HG03460 (cell line): Measurements from ENCODE around the gene COQ3.
"Not testable (repeated sequence)": the region's sequence is repeated elsewhere in the genome, so short reads cannot be mapped to it uniquely, and the experiment has no call there.

Experiments
- ATAC-seq: cut with Tn5 transposase; IDR thresholded peaks from one replicate; pipeline ENCODE4 v1.9.1; 2021; ENCODE audit not compliant: unreplicated experiment

The COQ3 gene

DNA sequence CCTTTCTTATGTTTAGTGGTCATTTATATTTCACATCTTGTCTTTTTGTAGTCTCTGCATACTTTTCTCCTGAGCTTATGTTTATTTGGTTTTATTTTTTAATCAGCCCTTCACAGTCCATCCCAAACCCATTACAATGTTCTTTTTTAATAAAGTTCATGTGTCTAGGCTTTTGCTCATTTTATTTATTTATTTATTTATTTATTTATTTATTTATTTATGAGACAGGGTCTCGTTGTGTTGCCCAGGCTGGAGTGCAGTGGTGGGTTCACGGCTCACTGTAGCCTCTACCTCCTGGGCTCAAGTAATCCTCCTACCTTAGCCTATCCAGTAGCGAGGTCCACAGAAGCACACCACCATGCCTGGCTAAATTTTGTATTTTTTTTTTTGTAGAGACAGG, 3.1 kb downstream of the COQ3 start:
- no peak for ATAC-seq

DNA sequence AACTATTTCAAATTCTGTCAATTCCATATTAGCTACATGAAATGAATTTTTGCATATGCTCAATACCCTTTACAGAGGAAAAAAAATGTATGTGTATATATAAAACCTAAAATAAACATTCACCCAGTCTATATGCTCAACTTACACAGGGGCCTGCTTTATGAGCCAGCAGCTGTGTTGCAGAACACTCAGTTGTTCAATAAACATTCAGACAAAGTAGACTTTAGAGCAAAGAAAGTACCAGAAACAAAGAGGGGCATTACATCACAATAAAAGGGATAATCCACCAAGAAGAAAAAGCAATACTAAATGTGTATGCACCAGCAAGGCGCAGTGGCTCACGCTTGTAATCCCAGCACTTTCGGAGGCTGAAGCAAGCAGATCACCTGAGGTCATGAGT, 9.5 kb downstream of the COQ3 start:
- no peak for ATAC-seq

DNA sequence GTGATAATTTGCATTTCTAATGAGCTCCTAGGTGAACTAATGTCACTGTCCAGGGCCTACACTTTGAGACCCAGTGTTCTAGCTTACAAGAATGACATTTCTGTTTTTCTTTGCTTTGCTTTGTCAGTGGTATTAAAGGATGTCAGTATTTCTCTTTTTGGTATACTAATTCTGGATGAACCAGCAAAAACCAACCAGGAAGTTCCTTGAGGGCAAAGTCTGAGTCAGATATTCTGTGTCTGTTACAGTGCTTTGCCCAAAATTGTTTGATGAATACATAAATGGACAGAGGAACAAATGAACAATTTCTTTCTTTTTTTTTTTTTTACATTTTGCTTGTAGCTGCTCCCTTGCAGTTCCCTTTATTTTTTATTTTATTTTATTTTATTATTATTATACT, 15.4 kb downstream of the COQ3 start:
- no peak for ATAC-seq

DNA sequence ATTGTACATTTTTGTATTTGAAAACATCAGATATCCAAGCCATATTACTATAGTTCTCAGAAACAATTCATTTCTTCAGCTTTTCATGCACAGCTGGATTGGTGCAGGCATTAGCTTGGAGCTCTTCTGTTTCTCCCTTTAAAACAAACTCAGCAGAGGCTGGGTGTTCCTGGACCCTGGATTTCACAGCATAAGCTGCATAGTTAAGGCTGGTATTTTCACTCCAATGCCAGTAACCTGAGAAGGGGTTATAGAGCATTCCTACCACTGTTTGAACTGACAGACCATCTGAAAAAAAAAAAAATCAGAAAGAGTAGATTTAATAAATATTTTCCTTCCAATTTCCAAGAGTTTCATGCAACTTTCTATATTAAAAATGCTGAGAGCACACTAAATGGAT, 24.5 kb downstream of the COQ3 start:
- ATAC-seq = no peak

DNA sequence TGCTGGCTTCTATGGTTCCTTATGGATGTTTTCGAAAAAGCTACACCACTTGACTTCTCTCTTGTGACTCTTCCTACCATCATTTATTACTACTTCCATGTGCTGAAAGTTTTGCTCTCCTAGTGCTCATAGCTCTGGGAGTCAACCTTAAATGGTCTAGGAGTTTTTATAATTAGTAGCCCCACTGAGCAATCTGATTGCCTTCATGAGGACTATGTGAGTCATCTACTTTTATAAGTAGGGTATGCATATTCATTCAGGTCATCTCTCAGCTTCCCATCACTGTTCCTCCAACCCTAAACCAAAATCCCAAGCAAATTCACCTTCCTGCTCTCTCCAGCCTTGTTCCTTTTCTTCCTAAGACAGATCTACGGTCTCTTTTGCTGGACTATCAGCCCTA, 27.1 kb downstream of the COQ3 start:
- no peak for ATAC-seq

DNA sequence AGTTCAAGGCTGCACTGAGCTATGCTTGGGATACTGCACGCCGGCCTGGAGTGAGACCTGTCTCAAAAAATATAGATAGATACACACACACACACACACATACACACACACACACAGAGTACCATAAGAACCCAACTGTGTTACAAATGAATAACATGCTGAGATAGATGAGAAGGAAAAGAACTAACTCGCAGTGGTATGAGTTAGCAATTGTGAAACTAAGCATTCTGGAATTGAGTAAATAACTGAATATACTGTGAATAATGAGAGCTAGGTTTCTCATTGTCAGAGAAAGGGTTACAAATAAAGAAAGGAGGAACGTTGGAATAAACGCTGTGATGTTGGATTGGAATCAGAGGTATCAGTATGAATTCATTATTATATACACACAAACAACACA, 30.0 kb downstream of the COQ3 start:
- ATAC-seq = peak; percentile 79

DNA sequence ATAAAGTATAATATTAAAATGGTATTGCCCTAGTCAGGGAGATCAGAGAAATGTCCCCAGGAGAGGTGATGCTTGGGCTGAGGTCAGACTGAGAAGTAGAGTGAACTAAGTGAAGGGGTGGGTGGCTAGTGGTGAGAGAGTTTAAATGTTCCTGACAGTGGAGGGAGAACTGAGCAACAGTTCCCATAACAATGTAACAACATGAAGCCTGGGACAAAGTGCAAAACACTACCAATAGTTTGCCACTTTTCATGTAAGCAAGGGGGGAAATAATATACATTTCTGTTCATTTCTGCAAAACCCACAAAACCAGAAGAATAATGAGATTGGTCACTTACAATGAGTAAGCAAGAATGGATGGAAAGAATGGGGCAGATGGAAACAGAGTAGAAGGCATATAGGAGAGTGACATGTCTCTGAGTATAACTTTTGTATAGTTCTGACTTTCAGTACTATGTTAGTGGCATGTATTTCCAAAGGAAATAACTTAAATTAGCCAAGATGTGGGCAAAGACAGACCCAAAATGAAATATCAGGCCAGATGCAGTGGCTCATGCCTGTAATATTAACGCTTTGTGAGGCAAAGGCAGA, 31.2 kb downstream of the COQ3 start:
- ATAC-seq = no peak

DNA sequence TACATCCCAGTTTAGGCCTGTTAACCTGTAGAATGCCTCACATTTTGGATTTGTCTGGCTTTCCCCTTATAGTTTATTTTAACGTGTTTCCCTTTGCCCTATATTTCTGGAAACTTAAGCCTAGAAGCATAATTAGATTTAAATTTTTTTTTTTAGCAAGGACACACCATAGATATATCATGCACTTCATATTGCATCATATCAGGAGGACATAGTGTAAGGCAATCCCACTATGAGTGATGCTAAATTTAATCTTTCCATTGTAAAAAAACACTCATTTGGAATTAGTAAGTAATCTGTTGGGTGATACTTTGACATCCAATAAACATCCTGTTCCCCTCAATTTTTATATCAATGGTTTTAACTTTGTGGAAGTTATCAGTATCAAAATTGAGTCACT, 34.2 kb downstream of the COQ3 start:
- ATAC-seq = no peak

DNA sequence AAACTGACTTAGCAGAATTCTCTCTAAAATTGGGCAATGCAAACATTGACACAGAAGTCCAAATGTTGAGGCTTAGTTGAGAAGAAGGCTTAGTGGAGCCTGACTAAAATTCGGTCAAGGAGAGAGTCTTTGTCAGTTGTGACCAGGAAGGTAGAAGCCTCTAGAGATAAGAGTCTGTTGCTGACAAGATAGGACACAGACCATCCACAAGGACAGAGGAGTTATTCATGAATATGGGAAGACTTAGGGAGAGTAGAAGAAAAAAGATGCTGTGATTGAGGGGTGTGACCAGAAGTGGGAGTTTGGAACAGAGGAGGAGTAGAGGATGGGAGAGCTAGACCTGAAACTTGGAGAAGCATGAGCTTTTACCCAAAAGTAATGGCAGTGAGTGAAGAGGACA, 37.4 kb downstream of the COQ3 start:
- no peak for ATAC-seq

DNA sequence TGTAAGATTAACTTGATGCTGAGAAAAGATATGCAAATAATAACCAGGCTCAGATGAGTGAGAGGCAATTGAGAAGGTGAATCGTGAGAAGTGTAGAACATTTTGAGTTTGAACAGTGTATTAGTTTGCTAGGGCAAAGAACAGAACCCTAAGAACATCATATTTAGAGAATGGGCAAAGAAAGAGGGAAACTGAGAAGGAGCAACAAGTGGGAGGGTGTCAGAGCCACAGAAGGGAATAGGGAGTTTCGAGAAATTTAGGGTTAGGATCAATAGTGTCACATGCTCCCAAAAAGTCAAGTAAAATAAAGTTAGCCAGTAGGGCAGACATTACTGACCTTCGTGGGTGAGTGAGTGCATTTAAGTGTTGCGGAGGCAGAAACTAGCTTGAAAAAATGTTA, 39.0 kb downstream of the COQ3 start:
- no peak for ATAC-seq

DNA sequence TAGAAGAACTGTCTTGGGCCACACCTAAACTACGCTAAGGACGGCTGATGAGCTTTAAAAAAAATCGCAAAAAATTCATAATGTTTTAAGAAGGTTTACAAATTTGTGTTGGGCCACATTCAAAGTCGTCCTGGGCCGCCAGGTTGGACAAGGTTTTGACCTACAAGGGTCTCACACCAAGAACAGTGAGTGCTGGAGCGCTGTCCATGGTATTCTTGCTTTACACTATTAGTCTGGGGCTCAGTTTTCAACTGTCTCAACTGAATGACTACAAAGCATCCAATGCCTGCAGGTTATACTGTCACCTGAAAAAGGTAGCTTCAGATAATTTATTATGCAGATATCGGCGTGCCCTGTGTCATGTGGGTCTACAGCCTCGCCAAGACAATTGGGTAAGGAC, 40.9 kb downstream of the COQ3 start:
- no peak for ATAC-seq

DNA sequence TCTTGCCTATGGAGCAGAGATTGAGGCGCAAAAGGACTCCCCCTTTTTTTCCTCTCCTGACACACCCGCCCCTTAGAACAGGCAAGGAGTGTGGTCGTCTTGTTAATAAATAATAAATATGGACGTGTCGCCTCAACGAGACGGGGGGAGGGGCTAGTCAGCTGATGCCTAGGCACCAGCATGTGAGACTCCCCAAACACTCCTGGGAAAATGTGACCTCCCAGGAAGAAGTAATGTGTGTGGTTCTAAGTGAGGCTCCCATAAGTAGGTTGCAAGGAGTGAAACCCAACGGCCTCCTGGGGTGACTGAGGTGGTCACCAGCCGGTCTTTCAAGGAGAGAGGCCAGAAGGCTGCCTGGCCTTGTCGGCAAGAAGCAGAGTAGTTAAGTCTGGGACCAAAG, 43.4 kb downstream of the COQ3 start:
- ATAC-seq = no peak

DNA sequence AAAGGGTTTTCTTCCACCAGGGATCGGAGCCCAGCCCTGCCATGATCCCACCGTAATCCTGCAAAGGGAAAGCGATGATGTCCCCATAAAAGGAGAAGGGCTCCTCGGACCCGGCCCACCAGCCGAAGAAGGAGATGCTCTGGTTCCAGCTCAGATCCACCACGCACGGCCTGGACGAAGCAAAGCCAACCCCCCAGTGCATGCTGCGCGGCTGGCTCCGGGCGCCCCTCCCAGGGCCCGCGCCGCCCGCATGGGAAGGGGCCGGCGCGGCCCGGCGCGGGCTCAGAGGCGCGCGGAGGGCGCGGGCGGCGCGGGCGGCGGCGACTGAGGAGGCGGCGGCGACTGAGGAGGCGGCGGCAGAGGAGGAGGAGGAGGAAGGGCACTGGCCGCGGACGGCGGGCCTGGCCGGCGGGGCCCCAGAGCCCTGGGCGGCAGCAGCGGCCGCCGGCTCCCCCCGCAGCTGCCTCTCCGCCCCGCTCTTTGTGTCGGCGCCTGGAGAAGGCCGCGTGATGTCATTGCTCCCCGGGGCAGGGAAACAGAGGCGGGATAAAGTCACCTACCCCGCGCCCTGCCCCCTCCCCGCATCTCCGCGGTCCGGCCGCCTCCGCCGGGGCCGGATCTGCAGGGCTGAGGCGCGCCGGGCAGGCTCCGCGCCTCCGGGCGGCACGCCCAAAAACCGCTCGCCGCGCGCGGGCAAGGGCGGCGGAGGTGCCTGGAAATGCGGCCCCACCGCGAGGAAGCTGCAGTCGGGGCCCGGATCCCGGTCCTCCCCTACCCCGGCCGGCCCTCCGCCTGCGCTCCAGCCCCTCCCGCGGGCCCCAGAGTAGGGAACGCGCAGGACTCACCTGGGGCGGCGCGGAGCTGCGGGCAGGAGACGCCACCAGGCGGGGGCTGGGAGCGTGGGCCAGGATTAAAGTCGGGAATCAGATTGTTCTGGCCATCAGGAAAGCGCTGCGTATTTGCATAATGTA, 44.5 kb downstream of the COQ3 start, which contains the start of gene FAXC:
Gene FAXC, minus strand, starts transcription at position 504 of the 971 bp plus-strand sequence. Its CDS starts 302 bp downstream, at position 202.
- peak; percentile 59 for ATAC-seq

DNA sequence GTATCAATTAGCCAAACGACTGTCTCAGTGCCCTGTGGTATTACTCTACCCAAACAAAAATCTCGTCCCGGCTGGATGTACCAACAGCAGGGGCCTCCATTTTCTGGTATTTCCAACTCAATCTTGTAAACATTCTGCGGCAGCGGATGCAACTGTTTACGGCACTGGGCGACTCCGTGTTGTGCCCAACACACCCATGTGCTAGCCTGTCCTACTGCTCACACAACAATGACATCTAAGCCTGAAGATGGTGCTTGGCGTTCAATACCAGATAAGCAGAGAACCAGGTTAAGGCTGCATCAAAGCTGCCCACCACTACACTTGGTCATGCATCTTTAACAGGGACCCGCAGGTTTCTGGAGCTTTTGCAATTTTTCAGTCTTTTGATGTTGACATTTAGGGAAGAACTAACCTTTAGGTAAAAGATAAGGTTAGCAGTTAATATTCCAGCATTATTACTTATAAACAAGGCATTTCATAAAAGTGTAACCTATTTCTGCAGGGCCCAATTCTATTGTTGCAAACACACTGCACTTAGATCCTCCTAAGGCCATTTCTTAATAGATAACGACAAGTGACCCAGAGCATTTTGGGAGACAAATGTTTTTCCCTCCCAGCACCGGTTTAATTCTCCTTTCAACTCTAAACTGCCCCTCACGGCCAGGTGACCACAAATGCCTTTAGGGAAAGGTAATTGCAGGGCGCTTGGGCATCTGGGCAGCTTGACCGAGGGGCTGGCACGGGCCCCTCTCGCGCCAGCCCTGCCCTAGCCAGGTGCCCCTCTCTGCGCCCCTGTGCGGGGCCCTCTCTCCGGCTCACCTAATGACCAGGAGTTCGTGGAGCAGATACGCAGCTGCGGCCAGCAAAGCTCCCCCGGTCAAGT, 45.5 kb downstream of the COQ3 start:
- no peak for ATAC-seq

DNA sequence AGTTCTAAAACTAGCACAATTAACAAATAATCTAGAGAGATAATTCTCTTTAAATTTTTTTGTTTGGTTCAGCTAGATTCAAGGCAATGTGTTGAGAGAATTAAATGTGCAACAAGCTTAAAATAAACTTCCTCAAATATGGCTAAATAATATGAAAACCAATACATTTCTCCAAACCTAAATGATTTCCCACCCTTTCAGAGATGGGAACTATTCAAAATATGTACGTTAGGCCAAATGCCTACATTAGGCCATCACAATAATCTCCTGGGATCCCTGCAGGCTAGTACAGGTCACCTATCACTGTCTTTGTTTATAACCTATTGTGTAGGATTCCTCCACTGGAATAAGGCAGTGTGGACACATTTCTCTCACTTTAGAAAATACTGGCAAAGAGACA, 46.2 kb downstream of the COQ3 start:
- no peak for ATAC-seq

DNA sequence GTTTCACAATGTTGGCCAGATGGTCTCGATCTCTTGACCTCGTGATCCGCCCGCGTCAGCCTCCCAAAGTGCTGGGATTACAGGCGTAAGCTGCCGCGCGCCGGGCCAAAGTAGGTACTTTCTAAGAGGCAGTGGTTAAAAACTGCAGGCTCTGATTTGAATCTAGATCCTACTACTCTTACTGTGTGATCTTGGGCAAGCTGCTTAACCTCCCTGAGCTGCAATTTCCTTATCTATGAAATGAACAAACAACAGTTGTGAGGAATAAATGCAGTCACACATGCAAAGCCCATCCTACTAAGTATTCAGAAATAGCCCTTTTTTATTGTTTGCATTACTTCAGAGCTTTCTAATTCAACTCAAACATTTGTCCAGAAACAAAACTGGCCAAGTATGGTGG, 47.4 kb downstream of the COQ3 start:
- no peak for ATAC-seq

DNA sequence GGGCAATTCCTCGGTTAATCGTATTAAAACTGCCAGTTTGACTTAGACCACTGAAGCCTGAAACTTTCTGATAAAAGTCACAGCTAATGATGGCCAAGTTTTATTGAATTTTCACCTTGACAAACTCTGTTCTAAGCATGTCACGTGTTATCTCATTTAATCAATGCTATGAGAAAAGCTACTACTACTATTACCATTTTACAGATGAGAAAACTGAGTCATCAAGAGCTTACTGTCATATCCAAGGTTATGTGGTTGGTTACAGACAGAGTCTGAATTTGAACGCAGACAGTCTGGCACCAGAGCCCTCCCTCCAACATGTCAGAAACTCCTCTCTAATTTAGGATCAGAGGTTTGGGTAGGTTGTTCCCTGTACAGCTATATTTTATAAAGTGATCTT, 48.8 kb downstream of the COQ3 start:
- ATAC-seq = no peak

DNA sequence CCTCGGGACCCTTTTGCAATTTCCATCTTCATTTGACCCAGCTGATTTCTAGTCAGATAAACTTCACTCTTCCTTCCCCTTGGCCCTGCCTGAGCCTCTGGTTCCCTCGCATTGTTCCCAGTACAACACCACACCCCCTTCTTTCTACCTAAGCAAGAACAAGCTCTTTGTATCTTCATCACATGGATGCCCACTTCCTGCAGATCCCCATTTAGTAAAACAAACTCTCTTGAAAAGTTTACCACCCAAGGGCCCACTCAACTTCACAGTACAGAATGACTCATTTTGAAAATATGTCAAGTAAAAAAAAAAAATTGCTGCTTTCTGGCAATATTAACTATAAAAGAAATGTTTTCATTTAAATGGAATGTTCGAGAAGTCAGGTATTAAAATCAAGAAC, 49.7 kb downstream of the COQ3 start:
- ATAC-seq = no peak

DNA sequence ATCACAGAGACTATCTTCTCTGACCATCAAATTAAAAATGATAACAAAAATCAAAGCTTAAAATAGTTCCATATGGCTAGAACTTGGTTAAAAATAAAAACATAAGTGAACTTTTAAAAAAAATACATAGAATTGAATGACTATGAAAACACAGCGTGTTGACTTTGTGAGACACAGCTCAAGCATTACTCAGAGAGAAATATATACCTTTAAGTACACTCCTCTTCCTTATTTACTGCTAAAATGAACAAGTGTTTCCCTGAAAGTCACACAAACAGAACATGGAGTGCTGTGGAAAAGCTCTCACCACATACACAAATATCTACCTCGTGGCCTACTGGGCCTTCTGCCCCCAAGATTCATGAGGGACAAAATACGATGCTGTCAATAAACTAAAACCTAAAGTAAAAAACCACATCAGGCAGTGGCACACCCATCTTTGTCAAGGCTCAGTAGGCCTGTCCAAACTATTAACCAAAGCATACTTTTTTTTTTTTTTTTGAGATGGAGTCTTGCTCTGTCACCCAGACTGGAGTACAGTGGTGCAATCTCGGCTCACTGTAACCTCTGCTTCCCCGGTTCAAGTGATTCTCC, 52.0 kb downstream of the COQ3 start:
- ATAC-seq = peak; percentile 43

DNA sequence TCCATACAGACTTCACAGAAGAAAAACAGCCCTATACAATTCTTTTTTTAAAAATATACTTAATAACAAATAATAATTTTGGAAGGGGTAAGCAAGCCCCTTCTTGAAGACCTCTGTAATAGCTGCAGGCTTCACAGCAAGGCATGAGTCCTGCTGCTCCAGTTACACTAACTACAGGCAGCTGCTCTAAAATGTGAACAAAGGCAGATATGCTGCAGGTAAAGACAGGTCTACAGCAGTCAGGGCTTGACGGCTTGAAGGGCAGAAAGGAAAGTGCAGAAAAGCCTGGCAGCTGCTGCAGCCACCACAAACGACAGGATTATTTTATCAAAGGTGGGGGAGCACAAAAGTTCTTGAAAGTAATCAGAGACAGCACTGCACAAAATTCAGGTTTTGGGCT, 55.8 kb downstream of the COQ3 start:
- ATAC-seq = no peak

DNA sequence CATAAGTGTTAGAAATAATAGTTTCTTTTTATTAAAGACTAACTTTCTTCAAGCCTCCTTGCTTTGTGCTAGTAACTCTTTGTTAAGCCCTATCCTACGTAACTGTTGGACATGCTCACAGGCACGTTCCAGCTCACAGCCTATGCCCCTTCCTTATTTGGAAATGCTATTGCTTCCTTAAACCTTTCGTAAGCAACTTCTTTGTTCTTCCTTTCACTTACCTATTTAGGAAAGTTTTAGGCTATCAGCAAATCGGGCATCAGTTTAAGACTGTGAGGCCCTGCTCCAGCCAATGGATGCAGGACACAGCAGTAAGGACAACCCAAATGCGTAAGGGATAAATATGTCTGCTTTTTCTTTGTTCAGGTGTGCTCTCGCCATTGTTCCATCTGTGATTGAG, 58.7 kb downstream of the COQ3 start:
- not testable (repeated sequence) for ATAC-seq
